Mammary epithelial cell (primary cell): ENCODE results near the gene GCGR.

Experiments used
- CTCF ChIP-seq, 2 donors: IDR thresholded peaks in 1 of 2; conservative IDR thresholded peaks in 1 of 2; 2 replicates each; pipeline ENCODE4 v1.5.1; 2011 to 2012; ENCODE audit warnings: inconsistent platforms in 2 of 2, low read length in 2 of 2, mild to moderate bottlenecking in 2 of 2, control low read depth in 1 of 2, low read depth in 1 of 2; ENCODE audit not compliant: insufficient read depth in 1 of 2; ENCODE audit errors: extremely low read depth in 1 of 2
- EZH2 ChIP-seq: IDR thresholded peaks from 2 replicates; pipeline ENCODE4 v1.6.1; 2012; ENCODE audit warnings: low read length, inconsistent platforms, borderline replicate concordance

GRCh38 chr17:81806461-81807209 lies 2.7 kb downstream of the GCGR start:
- TF ChIP-seq CTCF (conservative IDR thresholded peaks at IDR 0.05 in 1 of 2, IDR thresholded peaks at IDR 0.05 in 1 of 2; ENCODE audit: extremely low read depth in 1 of 2, insufficient read depth in 1 of 2, low read depth in 1 of 2, low read length in 2 of 2) (no peak), EZH2 (no peak)
